ENCODE data around the gene BOD1.

Gene BOD1

DNA sequence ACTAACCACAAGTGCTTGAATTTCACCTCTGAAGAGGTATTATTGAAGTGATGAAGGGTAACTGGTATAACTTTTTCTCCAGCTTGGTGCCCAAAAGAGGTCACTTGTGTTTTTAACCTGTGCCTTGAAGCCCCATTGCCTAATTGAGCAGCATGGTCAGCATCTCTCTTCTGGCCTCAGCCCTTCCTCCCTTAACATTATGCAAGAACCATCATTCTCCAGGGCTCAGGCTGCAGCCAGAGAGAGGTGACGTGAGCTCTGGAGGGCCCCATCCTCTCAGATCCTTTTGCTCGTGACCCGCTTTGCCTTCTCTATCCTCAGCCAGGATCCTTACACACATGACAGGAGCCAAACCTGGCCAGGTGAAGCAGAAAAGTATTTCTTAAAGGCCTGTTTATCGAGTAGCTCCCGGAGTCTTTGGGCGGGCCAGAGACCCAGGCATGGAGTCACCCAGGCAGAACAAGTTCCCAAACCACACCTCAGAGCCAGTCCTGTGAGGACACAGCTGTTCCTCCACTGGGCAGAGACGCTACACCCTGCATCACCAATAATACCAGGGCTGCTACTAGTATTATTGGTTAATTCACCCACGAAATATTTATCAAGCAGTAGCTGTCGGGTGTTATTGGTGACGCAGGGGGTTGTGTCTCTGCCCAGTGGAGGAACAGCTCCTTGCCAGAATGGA is 29.6 kb upstream of the BOD1 start:
- TF ChIP-seq, protein P1, sequence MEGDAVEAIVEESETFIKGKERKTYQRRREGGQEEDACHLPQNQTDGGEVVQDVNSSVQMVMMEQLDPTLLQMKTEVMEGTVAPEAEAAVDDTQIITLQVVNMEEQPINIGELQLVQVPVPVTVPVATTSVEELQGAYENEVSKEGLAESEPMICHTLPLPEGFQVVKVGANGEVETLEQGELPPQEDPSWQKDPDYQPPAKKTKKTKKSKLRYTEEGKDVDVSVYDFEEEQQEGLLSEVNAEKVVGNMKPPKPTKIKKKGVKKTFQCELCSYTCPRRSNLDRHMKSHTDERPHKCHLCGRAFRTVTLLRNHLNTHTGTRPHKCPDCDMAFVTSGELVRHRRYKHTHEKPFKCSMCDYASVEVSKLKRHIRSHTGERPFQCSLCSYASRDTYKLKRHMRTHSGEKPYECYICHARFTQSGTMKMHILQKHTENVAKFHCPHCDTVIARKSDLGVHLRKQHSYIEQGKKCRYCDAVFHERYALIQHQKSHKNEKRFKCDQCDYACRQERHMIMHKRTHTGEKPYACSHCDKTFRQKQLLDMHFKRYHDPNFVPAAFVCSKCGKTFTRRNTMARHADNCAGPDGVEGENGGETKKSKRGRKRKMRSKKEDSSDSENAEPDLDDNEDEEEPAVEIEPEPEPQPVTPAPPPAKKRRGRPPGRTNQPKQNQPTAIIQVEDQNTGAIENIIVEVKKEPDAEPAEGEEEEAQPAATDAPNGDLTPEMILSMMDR (IDR thresholded peaks at IDR 0.05; ENCODE audit: extremely low read depth, insufficient read depth, missing control alignments) = no peak
- in situ Hi-C loops (cut with MboI; ENCODE audit: low pct_unique_long_range_greater_than_20kb, low sequenced_read_pairs, unreplicated experiment) = no loop called here
- DNase-seq (ENCODE audit: low spot score) = no peak

DNA sequence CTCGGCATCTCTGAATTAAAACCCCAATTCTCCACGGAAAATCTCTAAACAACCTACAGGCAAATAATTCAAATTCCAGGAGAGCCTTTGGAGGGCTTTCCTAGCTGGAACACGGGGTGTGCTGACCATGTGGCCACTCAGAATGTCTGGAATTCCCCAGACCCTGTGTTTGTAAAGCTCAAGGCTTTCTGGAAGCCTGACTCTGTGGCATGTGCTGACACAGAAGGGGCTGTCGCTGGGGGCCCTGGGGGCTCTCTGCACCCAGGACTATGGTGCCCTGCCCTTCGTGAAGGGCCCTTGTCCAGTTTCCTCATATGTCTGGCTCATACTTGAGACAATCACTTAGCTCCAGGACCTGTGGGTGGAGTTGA is 29.0 kb upstream of the BOD1 start:
- DNase-seq (ENCODE audit: low spot score) = no peak
- in situ Hi-C loops (cut with MboI; ENCODE audit: low pct_unique_long_range_greater_than_20kb, low sequenced_read_pairs, unreplicated experiment) = no loop called here
- TF ChIP-seq, protein P1 (IDR thresholded peaks at IDR 0.05; ENCODE audit: extremely low read depth, insufficient read depth, missing control alignments) = no peak

DNA sequence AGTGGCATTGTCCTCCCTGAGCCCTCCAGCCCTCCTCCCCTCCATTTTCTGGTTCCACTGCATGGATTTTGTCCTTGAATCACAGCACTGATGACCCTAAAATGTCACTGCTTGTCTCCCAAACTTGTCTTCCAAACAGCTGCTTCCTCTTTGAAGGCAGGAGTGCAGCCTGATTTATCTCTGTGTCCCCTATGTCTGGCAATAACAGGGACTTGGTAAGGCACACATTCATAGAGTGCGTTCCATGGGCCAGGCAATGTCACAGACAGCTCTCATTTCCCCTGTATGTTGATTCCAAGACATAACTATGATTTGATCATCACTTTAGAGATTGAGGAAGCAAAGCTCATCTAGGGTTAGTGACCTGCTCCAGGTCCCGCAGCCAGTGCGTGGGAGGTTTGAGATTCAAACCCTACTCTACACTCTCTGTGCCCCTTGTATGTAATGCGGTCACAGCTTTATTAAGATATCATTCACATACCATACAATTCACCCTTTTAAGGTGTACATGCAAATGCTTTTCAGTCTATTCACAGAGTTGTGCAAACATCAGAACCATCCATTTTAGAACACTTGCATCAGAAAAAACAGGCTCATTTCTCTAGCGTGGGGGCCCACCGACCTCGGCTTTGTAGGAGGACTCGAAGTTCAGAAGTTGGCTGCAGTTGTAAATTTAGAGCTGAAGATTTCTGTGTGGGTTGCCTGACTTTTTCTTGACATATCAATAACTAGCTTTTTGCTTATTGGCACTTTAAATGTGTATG is 28.4 kb upstream of the BOD1 start:
- DNase-seq (ENCODE audit: low spot score) = no peak

DNA sequence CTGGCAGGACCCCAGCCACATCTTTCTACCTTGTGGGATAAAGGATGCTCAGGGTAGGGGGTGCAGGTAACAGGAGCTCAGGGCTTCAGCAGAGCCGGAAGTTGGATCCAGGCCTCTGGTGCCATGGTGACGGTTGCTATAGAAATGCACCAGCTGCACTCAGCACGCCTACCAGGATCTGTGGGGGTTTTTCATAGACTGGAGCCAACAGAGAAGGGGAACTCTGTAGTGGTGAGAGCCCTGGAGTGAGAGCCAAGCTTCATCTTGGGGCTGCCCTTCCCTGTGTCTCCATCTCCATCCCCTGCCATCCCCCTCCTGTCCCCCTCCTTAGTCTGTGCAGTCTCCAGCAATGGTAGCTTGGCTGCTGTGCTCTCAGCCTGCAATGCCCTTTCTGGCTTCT is 27.5 kb upstream of the BOD1 start:
- TF ChIP-seq, protein P1 (IDR thresholded peaks at IDR 0.05; ENCODE audit: extremely low read depth, insufficient read depth, missing control alignments) = no peak
- peak; percentile 39 for DNase-seq (ENCODE audit: low spot score)
- in situ Hi-C loops (cut with MboI; ENCODE audit: low pct_unique_long_range_greater_than_20kb, low sequenced_read_pairs, unreplicated experiment) = no loop called here

More for the DNA sequence above, 28.4 kb upstream of the BOD1 start:
- TF ChIP-seq, protein P1 (IDR thresholded peaks at IDR 0.05; ENCODE audit: extremely low read depth, insufficient read depth, missing control alignments) = no peak
- in situ Hi-C loops (cut with MboI; ENCODE audit: low pct_unique_long_range_greater_than_20kb, low sequenced_read_pairs, unreplicated experiment) = no loop called here

DNA sequence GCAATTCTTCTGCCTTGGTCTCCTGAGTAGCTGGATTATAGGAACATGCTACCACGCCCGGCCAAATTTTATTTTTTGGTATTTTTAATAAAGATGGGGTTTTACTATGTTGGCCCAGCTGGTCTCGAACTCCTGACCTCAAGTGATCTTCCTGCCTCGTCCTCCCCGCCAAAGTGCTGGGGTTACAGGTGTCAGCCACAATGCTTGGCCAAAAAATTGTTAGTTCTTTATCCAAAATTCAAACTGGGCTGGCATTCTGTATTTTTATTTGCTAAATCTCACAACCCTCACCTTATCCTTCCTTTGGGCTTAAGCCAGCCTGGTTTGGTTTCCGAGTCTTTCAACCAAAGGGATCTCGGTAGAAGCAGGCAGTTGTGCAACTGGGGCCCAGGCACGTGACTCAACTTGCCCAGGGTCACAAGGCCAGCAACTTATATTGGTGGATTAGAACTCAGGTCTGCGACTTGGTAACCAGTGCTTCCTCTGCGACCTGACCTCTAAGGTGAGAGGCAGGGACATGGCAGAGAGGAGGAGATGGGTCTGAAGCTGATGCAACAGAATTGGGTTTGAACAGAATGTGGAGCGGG is 26.5 kb upstream of the BOD1 start:
- DNase-seq (ENCODE audit: low spot score) = no peak
- in situ Hi-C loops (cut with MboI; ENCODE audit: low pct_unique_long_range_greater_than_20kb, low sequenced_read_pairs, unreplicated experiment) = no loop called here
- TF ChIP-seq, protein P1 (IDR thresholded peaks at IDR 0.05; ENCODE audit: extremely low read depth, insufficient read depth, missing control alignments) = no peak

DNA sequence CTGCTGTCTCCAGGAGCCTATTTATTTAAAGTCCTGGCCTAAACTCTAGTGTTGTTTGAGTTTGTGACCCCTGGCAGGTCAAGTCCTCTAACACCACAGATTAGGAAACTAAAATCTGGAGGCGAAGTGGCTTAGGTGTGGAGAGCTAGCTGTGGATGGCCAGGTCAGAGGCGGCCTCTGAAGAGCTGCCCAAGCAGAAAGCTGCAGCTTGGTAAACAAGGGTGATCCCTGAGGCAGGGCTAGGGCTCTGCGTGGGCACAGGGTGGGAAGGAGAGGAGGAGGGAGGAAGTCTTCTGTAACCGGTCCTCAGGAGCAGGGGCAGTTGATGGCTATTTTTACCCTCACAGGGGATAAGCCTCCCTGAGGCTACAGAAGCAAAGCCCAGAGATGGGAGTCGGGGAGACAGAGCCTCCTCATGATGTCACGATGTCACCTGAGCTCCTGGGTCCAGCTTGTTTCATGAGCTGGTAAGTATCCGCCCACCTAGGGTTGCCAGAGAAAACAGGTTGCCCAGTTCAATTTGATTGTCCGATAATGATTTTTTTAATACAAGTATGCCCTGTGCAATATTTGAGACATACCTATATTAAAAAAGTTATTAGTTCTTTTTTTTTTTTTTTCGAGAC is 25.9 kb upstream of the BOD1 start:
- no peak for DNase-seq (ENCODE audit: low spot score)
- TF ChIP-seq, protein P1 (IDR thresholded peaks at IDR 0.05; ENCODE audit: extremely low read depth, insufficient read depth, missing control alignments) = no peak
- in situ Hi-C loops (cut with MboI; ENCODE audit: low pct_unique_long_range_greater_than_20kb, low sequenced_read_pairs, unreplicated experiment) = no loop called here
